ENCODE data around the gene SDHA. TPM values are rescaled to one million over a fixed set of nuclear protein-coding genes. Genes with fewer than 3 reads are reported as not detected.
"Not testable (repeated sequence)": the region's sequence is repeated elsewhere in the genome, so short reads cannot be mapped to it uniquely, and the experiment has no call there.

SDHA gene
- total RNA-seq, 2 donors from 2014 or later = 66.7 to 99.1 TPM

- intact Hi-C loops (cut with DNase I); H3K9me3 ChIP-seq; H3K36me3 ChIP-seq; H3K4me3 ChIP-seq; H3K27me3 ChIP-seq (replicated peaks; ENCODE audit: insufficient read depth); H3K27ac ChIP-seq; H3K4me1 ChIP-seq (replicated peaks); DNase-seq (ENCODE audit: low spot score): not testable (repeated sequence)
- 93% methylated on average over 13 of the region's 13 CpGs for WGBS
These were observed 23.0 kb downstream of the SDHA start for GRCh38 chr5:241045-241669.

- 76% methylated on average over 12 of the region's 12 CpGs for WGBS
- DNase-seq (ENCODE audit: low spot score); H3K27ac ChIP-seq; H3K27me3 ChIP-seq (replicated peaks; ENCODE audit: insufficient read depth); H3K9me3 ChIP-seq; H3K4me1 ChIP-seq (replicated peaks); H3K36me3 ChIP-seq; H3K4me3 ChIP-seq; intact Hi-C loops (cut with DNase I): not testable (repeated sequence)
These were observed 25.7 kb downstream of the SDHA start for GRCh38 chr5:243683-244367.

GRCh38 chr5:245717-246116 lies 27.6 kb downstream of the SDHA start:
- DNase-seq (ENCODE audit: low spot score); H3K4me3 ChIP-seq; H3K27me3 ChIP-seq (replicated peaks; ENCODE audit: insufficient read depth); H3K36me3 ChIP-seq; H3K9me3 ChIP-seq; intact Hi-C loops (cut with DNase I); H3K27ac ChIP-seq; H3K4me1 ChIP-seq (replicated peaks): not testable (repeated sequence)
- 85% methylated on average over 5 of the region's 5 CpGs for WGBS

- H3K9me3 ChIP-seq; H3K27ac ChIP-seq; H3K4me3 ChIP-seq; H3K27me3 ChIP-seq (replicated peaks; ENCODE audit: insufficient read depth); H3K4me1 ChIP-seq (replicated peaks); intact Hi-C loops (cut with DNase I); DNase-seq (ENCODE audit: low spot score); H3K36me3 ChIP-seq: not testable (repeated sequence)
- WGBS = 84% methylated on average over 9 of the region's 9 CpGs
These were observed 32.3 kb downstream of the SDHA start for GRCh38 chr5:250396-250795.

GRCh38 chr5:251016-251415 lies 32.9 kb downstream of the SDHA start:
- 85% methylated on average over 8 of the region's 12 CpGs for WGBS
- H3K27me3 ChIP-seq (replicated peaks; ENCODE audit: insufficient read depth); H3K36me3 ChIP-seq; H3K9me3 ChIP-seq; H3K27ac ChIP-seq; intact Hi-C loops (cut with DNase I); DNase-seq (ENCODE audit: low spot score); H3K4me1 ChIP-seq (replicated peaks); H3K4me3 ChIP-seq: not testable (repeated sequence)

GRCh38 chr5:251538-251937 lies 33.4 kb downstream of the SDHA start:
- H3K27ac ChIP-seq; DNase-seq (ENCODE audit: low spot score); H3K27me3 ChIP-seq (replicated peaks; ENCODE audit: insufficient read depth); intact Hi-C loops (cut with DNase I); H3K4me3 ChIP-seq; H3K4me1 ChIP-seq (replicated peaks); H3K36me3 ChIP-seq; H3K9me3 ChIP-seq: not testable (repeated sequence)
- WGBS = 75% methylated on average over 8 of the region's 8 CpGs

GRCh38 chr5:251975-252374 lies 33.9 kb downstream of the SDHA start:
- H3K4me3 ChIP-seq; H3K27me3 ChIP-seq (replicated peaks; ENCODE audit: insufficient read depth); H3K27ac ChIP-seq; H3K4me1 ChIP-seq (replicated peaks); H3K36me3 ChIP-seq; H3K9me3 ChIP-seq; DNase-seq (ENCODE audit: low spot score); intact Hi-C loops (cut with DNase I): not testable (repeated sequence)
- 65% methylated on average over 11 of the region's 11 CpGs for WGBS

- TF ChIP-seq CTCF (IDR thresholded peaks at IDR 0.05) (no peak), POLR2AphosphoS5 (IDR thresholded peaks at IDR 0.05) (no peak), POLR2A (IDR thresholded peaks at IDR 0.05) (no peak)
- Histone ChIP-seq H3K9me3 (no peaks in the 10 kb centered on the region), H3K27ac (no peak overlapping the region), H3K27me3 (replicated peaks; ENCODE audit: insufficient read depth) (no peaks in the 10 kb centered on the region), H3K4me3 (no peak overlapping the region), H3K4me1 (replicated peaks) (no peaks in the 10 kb centered on the region), H3K36me3 (peaks cover 0 to 4% of the 10 kb centered on the region in 2 donors)
- no peak for DNase-seq (ENCODE audit: low spot score)
- intact Hi-C loops (cut with DNase I) = no loop called here
- WGBS = 57% methylated on average over 10 of the region's 10 CpGs
These were observed 34.4 kb downstream of the SDHA start for GRCh38 chr5:252546-252945.

GRCh38 chr5:254322-254721 lies 36.2 kb downstream of the SDHA start:
- H3K36me3 ChIP-seq; H3K27ac ChIP-seq; intact Hi-C loops (cut with DNase I); DNase-seq (ENCODE audit: low spot score); H3K4me1 ChIP-seq (replicated peaks); H3K27me3 ChIP-seq (replicated peaks; ENCODE audit: insufficient read depth); H3K9me3 ChIP-seq; H3K4me3 ChIP-seq: not testable (repeated sequence)
- 93% methylated on average over 15 of the region's 15 CpGs for WGBS

GRCh38 chr5:255116-255515 lies 37.0 kb downstream of the SDHA start:
- H3K27me3 ChIP-seq (replicated peaks; ENCODE audit: insufficient read depth); H3K27ac ChIP-seq; intact Hi-C loops (cut with DNase I); DNase-seq (ENCODE audit: low spot score); H3K4me1 ChIP-seq (replicated peaks); H3K9me3 ChIP-seq; H3K36me3 ChIP-seq; H3K4me3 ChIP-seq: not testable (repeated sequence)
- 97% methylated on average over 7 of the region's 7 CpGs for WGBS

GRCh38 chr5:256347-256746 lies 38.2 kb downstream of the SDHA start:
- intact Hi-C loops (cut with DNase I); H3K9me3 ChIP-seq; H3K27me3 ChIP-seq (replicated peaks; ENCODE audit: insufficient read depth); H3K36me3 ChIP-seq; H3K4me1 ChIP-seq (replicated peaks); H3K4me3 ChIP-seq; DNase-seq (ENCODE audit: low spot score); H3K27ac ChIP-seq: not testable (repeated sequence)
- 97% methylated on average over 8 of the region's 8 CpGs for WGBS
